Thoracic aorta (tissue), 2 donors: ENCODE data around the gene TRIML1. TPM values are rescaled to one million over a fixed set of nuclear protein-coding genes. Genes with fewer than 3 reads are reported as not detected.

Experiments
- ATAC-seq: fragments of 150-250 bp; one replicate; pipeline ENCODE4 v1.8.0; 2017; ENCODE audit warnings: low read depth; ENCODE audit not compliant: insufficient number of reproducible peaks, low FRiP score
- DNase-seq: peaks from one replicate; pipeline ENCODE4 v3.0.0-alpha.2; 2020; ENCODE audit warnings: low spot score
- H3K27ac ChIP-seq, 2 donors: fragments of 200-600 bp; sonication (generic); 1 replicate in 1 of 2; 2 replicates in 1 of 2; pipeline ENCODE4 v1.5.1; 2016; ENCODE audit warnings: mild to moderate bottlenecking in 2 of 2, moderate library complexity in 2 of 2
- H3K27me3 ChIP-seq: fragments of 200-600 bp; sonication (generic); replicated peaks from 2 replicates; pipeline ENCODE4 v1.6.0; 2016; ENCODE audit warnings: mild to moderate bottlenecking; ENCODE audit not compliant: insufficient read depth
- H3K36me3 ChIP-seq: fragments of 200-600 bp; sonication (generic); one replicate; pipeline ENCODE4 v1.5.1; 2016
- H3K4me1 ChIP-seq, 2 donors: fragments of 200-600 bp; sonication (generic); 1 replicate in 1 of 2; 2 replicates in 1 of 2; pipeline versions ENCODE4 v1.5.1 to v1.6.0; 2016; ENCODE audit warnings: low read depth in 2 of 2, mild to moderate bottlenecking in 1 of 2; ENCODE audit not compliant: control insufficient read depth in 1 of 2
- H3K4me3 ChIP-seq: fragments of 200-600 bp; sonication (generic); 2 replicates; pipeline ENCODE4 v1.5.1; 2016; ENCODE audit warnings: mild to moderate bottlenecking
- H3K9me3 ChIP-seq: fragments of 200-600 bp; sonication (generic); 2 replicates; pipeline ENCODE4 v1.5.1; 2016
- total RNA-seq, 2 donors: library from RNA; depleted of rRNA; stranded (reverse); fragments of >200 nt; gene quantifications; one replicate each; pipeline versions ENCODE4 v1.1.0 to v1.2.3, GENCODE V29; 2016
- TF ChIP-seq, protein P1 (sequence below): fragments of 200-600 bp; sonication (generic); IDR thresholded peaks from one replicate; pipeline ENCODE4 v1.5.1; 2019; ENCODE audit warnings: antibody characterized with exemption

Gene TRIML1
- total RNA-seq, 2 donors from 2014 or later = not detected

DNA sequence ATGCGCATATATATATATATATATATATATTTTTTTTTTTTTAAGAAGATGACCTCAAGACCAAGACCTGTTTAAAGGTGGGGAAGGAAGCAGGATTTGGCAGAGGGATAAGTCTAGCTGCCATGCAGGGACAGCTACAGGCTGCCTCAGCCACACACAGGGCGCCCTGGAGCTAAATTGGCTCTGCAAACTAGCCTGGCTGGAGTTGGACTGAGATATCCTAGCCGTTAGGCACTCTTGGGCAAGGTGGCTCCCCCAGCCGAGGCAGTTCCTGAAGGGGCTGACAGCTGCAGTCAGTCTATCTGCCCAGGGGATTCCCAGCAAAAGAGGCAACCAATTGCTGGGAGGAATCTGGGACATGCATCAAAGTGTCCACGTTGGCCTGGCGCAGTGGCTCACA is 21.9 kb downstream of the TRIML1 start:
- Histone ChIP-seq H3K4me1 (no peaks in the 10 kb centered on the region), H3K4me3 (no peak overlapping the region), H3K9me3 (no peaks in the 10 kb centered on the region), H3K27ac (no peak overlapping the region), H3K27me3 (no peaks in the 10 kb centered on the region), H3K36me3 (no peaks in the 10 kb centered on the region)
- DNase-seq (no peak), ATAC-seq (no peak)
- TF ChIP-seq, protein P1, sequence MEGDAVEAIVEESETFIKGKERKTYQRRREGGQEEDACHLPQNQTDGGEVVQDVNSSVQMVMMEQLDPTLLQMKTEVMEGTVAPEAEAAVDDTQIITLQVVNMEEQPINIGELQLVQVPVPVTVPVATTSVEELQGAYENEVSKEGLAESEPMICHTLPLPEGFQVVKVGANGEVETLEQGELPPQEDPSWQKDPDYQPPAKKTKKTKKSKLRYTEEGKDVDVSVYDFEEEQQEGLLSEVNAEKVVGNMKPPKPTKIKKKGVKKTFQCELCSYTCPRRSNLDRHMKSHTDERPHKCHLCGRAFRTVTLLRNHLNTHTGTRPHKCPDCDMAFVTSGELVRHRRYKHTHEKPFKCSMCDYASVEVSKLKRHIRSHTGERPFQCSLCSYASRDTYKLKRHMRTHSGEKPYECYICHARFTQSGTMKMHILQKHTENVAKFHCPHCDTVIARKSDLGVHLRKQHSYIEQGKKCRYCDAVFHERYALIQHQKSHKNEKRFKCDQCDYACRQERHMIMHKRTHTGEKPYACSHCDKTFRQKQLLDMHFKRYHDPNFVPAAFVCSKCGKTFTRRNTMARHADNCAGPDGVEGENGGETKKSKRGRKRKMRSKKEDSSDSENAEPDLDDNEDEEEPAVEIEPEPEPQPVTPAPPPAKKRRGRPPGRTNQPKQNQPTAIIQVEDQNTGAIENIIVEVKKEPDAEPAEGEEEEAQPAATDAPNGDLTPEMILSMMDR = no peak

DNA sequence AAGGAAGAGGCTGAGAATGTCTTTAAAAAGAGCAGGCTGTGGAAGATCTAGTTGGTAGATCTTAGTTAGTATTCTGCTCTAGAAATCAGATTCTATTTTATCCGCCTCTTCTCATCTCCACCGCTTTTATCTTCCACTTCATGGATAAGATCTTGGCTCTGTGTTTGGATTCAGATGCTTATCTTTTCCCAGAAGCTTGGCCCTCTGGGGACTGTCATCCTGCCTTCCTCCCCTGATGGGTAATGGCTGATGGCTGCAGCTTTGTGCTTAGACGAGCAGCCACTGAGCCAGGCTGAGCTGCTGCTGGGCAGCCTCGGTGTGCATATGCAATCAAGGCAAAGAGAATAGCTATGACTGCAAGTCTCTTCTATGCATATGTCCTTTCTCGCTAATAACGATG is 23.5 kb downstream of the TRIML1 start:
- Histone ChIP-seq H3K9me3 (no peaks in the 10 kb centered on the region), H3K27ac (no peak overlapping the region), H3K36me3 (no peaks in the 10 kb centered on the region), H3K4me1 (no peaks in the 10 kb centered on the region), H3K27me3 (no peaks in the 10 kb centered on the region), H3K4me3 (no peak overlapping the region)
- TF ChIP-seq, protein P1 = no peak
- DNase-seq (no peak), ATAC-seq (no peak)

DNA sequence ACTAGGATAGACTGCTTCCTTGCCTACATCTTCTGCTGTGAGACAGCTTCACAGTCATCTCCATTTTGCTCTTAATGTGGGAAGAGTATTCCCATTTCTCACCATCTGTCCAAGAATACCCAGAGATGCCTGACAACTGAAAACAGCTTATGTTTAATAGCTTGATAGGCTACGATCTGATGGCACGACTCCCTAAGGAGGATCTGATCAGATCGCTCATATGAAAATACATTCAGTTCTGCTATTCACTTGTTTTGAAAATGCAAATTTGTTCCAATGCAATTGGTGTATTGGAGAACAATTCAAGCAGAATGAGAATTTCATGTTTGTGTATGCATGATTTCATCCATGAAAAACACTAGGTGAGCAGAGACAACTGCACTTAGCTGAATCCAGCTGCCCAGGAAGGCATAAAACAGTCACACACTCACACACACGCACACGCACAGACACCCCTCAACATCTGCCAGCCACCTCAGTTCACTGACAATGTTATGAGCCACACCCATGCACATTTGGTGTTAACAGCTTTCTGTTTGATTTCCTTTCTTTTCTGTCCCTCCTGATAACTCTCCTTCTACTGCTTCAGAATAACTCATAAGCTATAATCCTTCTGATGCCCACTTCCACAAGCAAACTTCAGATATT is 29.6 kb downstream of the TRIML1 start:
- no peaks in the 10 kb centered on the region for H3K4me1 ChIP-seq
- H3K36me3 ChIP-seq = no peaks in the 10 kb centered on the region
- H3K9me3 ChIP-seq = no peaks in the 10 kb centered on the region
- no peak for ATAC-seq
- no peak overlapping the region for H3K27ac ChIP-seq
- no peak overlapping the region for H3K4me3 ChIP-seq
- no peaks in the 10 kb centered on the region for H3K27me3 ChIP-seq
- TF ChIP-seq, protein P1 = no peak
- no peak for DNase-seq

DNA sequence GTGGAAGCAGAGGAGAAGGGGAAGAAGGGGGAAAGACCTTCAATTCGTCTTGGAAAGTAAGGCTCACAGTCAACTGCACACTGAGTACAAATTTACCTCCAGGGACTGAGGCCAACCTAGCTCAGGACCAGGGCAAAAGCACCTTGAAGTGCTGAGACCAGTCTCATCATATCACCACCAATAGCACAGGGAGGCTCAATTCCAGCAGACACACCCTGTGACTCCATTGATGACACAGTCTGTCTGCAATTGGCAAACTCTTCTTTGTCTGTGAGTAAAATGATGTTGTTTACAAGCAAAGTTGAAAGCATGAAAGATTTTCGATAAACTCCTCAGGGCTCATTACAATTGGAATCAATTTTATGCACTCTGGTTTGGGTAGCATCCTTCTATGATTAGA is 32.3 kb downstream of the TRIML1 start:
- H3K36me3 ChIP-seq = no peaks in the 10 kb centered on the region
- H3K4me1 ChIP-seq = no peaks in the 10 kb centered on the region
- DNase-seq (no peak), ATAC-seq (no peak)
- H3K27ac ChIP-seq = no peak overlapping the region
- no peak overlapping the region for H3K4me3 ChIP-seq
- H3K27me3 ChIP-seq = no peaks in the 10 kb centered on the region
- no peaks in the 10 kb centered on the region for H3K9me3 ChIP-seq
- TF ChIP-seq, protein P1 = no peak

DNA sequence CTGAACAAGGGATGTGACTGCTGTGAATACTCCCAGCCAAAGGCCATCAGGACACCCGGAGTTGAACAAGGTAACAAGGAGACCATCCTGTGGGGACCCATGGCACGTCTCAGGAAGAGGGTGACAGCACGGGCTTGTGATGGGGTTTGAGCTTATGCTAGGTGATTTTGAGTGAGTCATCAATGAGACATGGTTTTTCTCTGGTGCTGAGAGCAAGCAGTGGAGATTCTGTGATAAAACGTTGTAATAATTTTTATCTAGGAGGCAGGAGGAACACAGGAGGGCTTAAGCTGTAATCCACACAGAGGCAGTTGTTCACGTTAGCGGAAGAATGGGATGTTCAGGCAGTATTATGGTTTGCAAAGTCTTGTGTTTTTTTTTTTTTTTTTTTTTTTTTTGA is 36.0 kb downstream of the TRIML1 start:
- no peaks in the 10 kb centered on the region for H3K4me1 ChIP-seq
- no peak overlapping the region for H3K27ac ChIP-seq
- DNase-seq = no peak
- H3K36me3 ChIP-seq = no peaks in the 10 kb centered on the region
- TF ChIP-seq, protein P1 = no peak
- H3K9me3 ChIP-seq = no peaks in the 10 kb centered on the region
- ATAC-seq = no peak
- no peak overlapping the region for H3K4me3 ChIP-seq
- H3K27me3 ChIP-seq = no peaks in the 10 kb centered on the region
